HG03159 (cell line): ENCODE data around the gene ATP4B.

Experiments used
- ATAC-seq: cut with Tn5 transposase; IDR thresholded peaks from one replicate; pipeline ENCODE4 v1.9.1; 2021; ENCODE audit warnings: mild to moderate bottlenecking, moderate library complexity; ENCODE audit not compliant: unreplicated experiment

Gene ATP4B

GRCh38 chr13:113643593-113643992, 14.4 kb downstream of the ATP4B start:
- no peak for ATAC-seq

GRCh38 chr13:113642563-113642962, 15.4 kb downstream of the ATP4B start:
- ATAC-seq = no peak

- no peak for ATAC-seq
These were observed 16.6 kb downstream of the ATP4B start for GRCh38 chr13:113641426-113641825.

- ATAC-seq = no peak
These were observed 18.3 kb downstream of the ATP4B start for GRCh38 chr13:113639616-113640262.

- ATAC-seq = no peak
These were observed 19.2 kb downstream of the ATP4B start for GRCh38 chr13:113638806-113639205.

GRCh38 chr13:113638173-113638746, 19.7 kb downstream of the ATP4B start:
- no peak for ATAC-seq

GRCh38 chr13:113637262-113638160, 20.5 kb downstream of the ATP4B start:
- no peak for ATAC-seq

- no peak for ATAC-seq
These were observed 21.6 kb downstream of the ATP4B start for GRCh38 chr13:113636266-113636963.

- no peak for ATAC-seq
These were observed 22.3 kb downstream of the ATP4B start for GRCh38 chr13:113635709-113636108.

- ATAC-seq = no peak
These were observed 23.0 kb downstream of the ATP4B start for GRCh38 chr13:113635048-113635420.

- ATAC-seq = no peak
These were observed 23.5 kb downstream of the ATP4B start for GRCh38 chr13:113634279-113635047.

- no peak for ATAC-seq
These were observed 24.5 kb downstream of the ATP4B start for GRCh38 chr13:113633485-113633873.

GRCh38 chr13:113632706-113633484, 25.1 kb downstream of the ATP4B start:
- no peak for ATAC-seq

GRCh38 chr13:113631341-113632095, 26.5 kb downstream of the ATP4B start:
- no peak for ATAC-seq

- no peak for ATAC-seq
These were observed 27.2 kb downstream of the ATP4B start for GRCh38 chr13:113630804-113631203.

- ATAC-seq = no peak
These were observed 27.7 kb downstream of the ATP4B start for GRCh38 chr13:113630296-113630695.

GRCh38 chr13:113629866-113630265, 28.1 kb downstream of the ATP4B start:
- ATAC-seq = no peak

GRCh38 chr13:113628291-113629270, 29.4 kb downstream of the ATP4B start:
- ATAC-seq = no peak
